ENCODE data around the gene KCNK2.
"Not testable (repeated sequence)": the region's sequence is repeated elsewhere in the genome, so short reads cannot be mapped to it uniquely, and the experiment has no call there.

KCNK2 gene

DNA sequence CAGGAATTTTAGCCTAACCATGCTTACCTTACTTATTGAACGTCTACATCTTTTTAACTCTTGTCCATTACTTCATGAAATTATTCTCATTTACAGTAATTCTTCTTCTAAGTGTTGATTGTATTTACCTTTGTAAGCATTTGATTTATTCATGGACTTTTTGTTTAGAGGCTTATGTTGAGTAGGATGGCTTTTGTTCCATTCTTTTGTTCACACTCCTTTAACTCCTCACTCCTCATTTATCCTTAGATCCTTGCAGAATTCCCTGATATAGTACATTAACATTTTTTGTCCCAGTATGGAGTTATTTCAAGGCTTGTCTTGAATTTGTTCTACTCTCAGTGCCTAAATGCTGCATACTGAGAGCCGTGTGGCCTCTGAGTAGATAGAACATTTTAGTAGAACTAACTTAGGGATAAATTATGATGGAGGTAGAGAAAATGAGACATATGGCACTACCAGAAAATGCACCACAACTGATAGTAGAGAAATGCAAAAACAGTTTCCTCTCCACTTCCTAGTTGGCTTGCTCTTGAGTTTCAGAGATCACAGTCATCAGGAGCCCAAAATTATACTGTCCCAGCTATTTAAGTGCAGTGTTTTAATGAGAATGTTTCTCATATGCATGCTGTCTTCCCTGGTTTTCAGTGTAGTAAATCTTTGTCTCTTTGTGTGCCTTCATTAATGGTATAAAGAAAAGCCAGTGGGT lies 69.5 kb downstream of the KCNK2 start:
- Histone ChIP-seq H3K9ac (ENCODE audit: low read depth, low read length) (no peak overlapping the region), H3K9me3 (ENCODE audit: control insufficient read depth, insufficient read depth, low read length) (no peaks in the 10 kb centered on the region), H3K4me1 (ENCODE audit: insufficient read depth, low read length) (no peaks in the 10 kb centered on the region), H3K36me3 (ENCODE audit: insufficient read depth, low read length) (no peaks in the 10 kb centered on the region)

DNA sequence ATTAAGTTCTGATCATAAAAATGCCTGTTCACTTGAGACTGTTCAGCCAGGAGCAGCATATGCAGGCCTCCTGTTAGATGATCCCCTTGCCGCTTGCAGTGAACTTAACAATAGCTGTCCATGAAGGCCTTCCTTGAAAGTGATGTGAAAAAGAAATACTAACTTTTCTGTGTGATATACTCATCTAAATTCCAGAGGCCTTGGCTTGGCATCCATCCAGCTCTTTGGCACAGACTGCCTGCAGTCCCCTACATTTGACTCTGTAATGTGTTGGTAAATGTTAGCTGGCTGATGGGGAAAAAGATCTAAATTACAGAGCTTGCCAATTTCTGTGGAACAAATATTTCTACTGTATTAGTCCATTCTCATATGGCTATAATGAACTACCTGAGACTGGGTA lies 73.7 kb downstream of the KCNK2 start:
- Histone ChIP-seq H3K4me1 (ENCODE audit: insufficient read depth, low read length) (no peaks in the 10 kb centered on the region), H3K9me3 (ENCODE audit: control insufficient read depth, insufficient read depth, low read length) (no peaks in the 10 kb centered on the region), H3K9ac (ENCODE audit: low read depth, low read length) (no peak overlapping the region), H3K36me3 (ENCODE audit: insufficient read depth, low read length) (no peaks in the 10 kb centered on the region)

DNA sequence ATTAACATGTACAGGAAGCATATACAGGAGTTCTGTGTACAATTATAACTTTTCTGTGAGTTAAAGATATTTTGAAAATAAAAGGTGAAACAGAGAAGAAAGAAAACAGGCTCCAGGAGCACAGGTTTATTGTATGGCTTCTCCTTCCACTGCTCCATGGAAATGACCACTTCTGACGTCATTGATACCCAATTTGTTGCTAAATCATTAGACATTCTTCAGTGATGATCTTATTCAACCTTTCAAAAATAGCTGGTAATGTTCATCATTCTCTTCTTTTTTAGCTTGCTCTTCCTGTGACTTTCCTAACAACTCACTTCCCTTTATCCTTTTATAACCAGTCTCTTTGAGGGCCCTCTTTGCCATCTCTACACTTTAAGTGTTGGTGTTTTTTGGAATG lies 77.8 kb downstream of the KCNK2 start:
- H3K36me3 ChIP-seq (ENCODE audit: insufficient read depth, low read length), result no peaks in the 10 kb centered on the region
- no peak overlapping the region for H3K9ac ChIP-seq (ENCODE audit: low read depth, low read length)
- no peaks in the 10 kb centered on the region for H3K4me1 ChIP-seq (ENCODE audit: insufficient read depth, low read length)
- H3K9me3 ChIP-seq (ENCODE audit: control insufficient read depth, insufficient read depth, low read length), result no peaks in the 10 kb centered on the region

DNA sequence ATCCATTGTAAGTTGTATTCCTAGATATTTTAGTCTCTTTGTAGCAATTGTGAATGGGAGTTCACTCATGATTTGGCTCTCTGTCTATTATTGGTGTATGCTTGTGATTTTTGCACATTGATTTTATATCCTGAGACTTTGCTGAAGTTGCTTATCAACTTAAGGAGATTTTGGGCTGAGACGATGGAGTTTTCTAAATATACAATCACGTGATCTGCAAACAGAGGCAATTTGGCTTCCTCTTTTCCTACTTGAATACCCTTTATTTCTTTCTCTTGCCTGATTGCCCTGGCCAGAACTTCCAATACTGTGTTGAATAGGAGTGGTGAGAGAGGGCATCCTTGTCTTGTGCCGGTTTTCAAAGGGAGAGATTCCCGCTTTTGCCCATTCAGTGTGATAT lies 80.6 kb downstream of the KCNK2 start:
- not testable (repeated sequence) for H3K9ac ChIP-seq (ENCODE audit: low read depth, low read length); H3K4me1 ChIP-seq (ENCODE audit: insufficient read depth, low read length); H3K36me3 ChIP-seq (ENCODE audit: insufficient read depth, low read length); H3K9me3 ChIP-seq (ENCODE audit: control insufficient read depth, insufficient read depth, low read length)

GRCh38 chr1:215166886-215167285 lies 84.3 kb downstream of the KCNK2 start:
- Histone ChIP-seq H3K9me3 (ENCODE audit: control insufficient read depth, insufficient read depth, low read length) (no peaks in the 10 kb centered on the region), H3K36me3 (ENCODE audit: insufficient read depth, low read length) (no peaks in the 10 kb centered on the region), H3K9ac (ENCODE audit: low read depth, low read length) (no peak overlapping the region), H3K4me1 (ENCODE audit: insufficient read depth, low read length) (no peaks in the 10 kb centered on the region)

GRCh38 chr1:215181518-215181917 lies 99.0 kb downstream of the KCNK2 start:
- no peak overlapping the region for H3K9ac ChIP-seq (ENCODE audit: low read depth, low read length)
- no peaks in the 10 kb centered on the region for H3K36me3 ChIP-seq (ENCODE audit: insufficient read depth, low read length)
- H3K9me3 ChIP-seq (ENCODE audit: control insufficient read depth, insufficient read depth, low read length), result peaks cover 6% of the 10 kb centered on the region
- H3K4me1 ChIP-seq (ENCODE audit: insufficient read depth, low read length), result no peaks in the 10 kb centered on the region

DNA sequence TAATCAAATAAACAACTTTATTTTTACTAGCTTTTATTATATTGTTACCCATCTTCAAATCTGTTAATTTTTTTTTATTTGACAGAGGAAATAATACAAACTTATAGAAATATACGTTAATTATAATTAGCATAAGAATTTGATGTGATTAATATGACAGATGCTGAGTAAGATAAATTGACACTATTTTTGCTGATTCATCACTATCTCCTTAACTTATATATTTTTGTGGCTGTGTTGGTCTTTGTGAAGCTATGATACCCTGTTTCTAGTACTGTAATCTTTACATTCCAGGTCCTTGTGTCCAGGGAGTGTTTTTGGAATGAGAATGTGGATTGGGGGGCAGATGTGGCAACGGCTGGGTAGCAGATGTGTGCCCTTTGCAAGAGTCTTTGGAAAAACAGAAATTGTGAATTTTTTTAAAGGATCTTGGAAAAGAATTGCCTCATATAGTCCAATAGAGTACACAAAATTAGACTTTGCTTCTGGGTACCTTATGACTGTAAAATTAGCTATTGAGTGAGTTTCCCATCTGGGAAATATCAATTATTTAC lies 102.6 kb downstream of the KCNK2 start:
- peaks cover 6% of the 10 kb centered on the region for H3K9me3 ChIP-seq (ENCODE audit: control insufficient read depth, insufficient read depth, low read length)
- H3K36me3 ChIP-seq (ENCODE audit: insufficient read depth, low read length), result no peaks in the 10 kb centered on the region
- H3K9ac ChIP-seq (ENCODE audit: low read depth, low read length), result no peak overlapping the region
- no peaks in the 10 kb centered on the region for H3K4me1 ChIP-seq (ENCODE audit: insufficient read depth, low read length)

GRCh38 chr1:215188302-215188950 lies 105.9 kb downstream of the KCNK2 start:
- Histone ChIP-seq H3K9ac (ENCODE audit: low read depth, low read length) (no peak overlapping the region), H3K36me3 (ENCODE audit: insufficient read depth, low read length) (no peaks in the 10 kb centered on the region), H3K9me3 (ENCODE audit: control insufficient read depth, insufficient read depth, low read length) (peaks cover 2% of the 10 kb centered on the region), H3K4me1 (ENCODE audit: insufficient read depth, low read length) (no peaks in the 10 kb centered on the region)

DNA sequence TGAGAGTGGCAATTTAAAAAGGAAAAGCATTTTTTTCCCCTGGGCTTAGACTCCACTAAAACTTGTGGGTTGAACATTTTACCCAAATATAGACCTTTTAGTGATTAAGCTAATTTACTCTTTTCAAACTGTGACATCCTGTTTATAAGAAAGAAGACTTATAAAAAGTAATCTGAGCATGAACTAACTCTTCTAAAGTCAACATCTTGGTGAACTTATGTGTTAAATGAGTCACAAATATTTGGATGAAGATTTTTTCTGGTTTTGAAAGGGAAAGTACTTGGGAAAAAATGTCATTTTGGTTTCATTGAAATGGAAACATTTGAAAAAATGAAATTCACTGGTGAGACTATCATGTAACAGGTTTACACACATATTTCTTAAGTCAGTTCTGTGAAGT lies 109.8 kb downstream of the KCNK2 start:
- Histone ChIP-seq H3K9me3 (ENCODE audit: control insufficient read depth, insufficient read depth, low read length) (no peaks in the 10 kb centered on the region), H3K36me3 (ENCODE audit: insufficient read depth, low read length) (no peaks in the 10 kb centered on the region), H3K4me1 (ENCODE audit: insufficient read depth, low read length) (no peaks in the 10 kb centered on the region), H3K9ac (ENCODE audit: low read depth, low read length) (no peak overlapping the region)

- no peaks in the 10 kb centered on the region for H3K9me3 ChIP-seq (ENCODE audit: control insufficient read depth, insufficient read depth, low read length)
- no peaks in the 10 kb centered on the region for H3K36me3 ChIP-seq (ENCODE audit: insufficient read depth, low read length)
- no peak overlapping the region for H3K9ac ChIP-seq (ENCODE audit: low read depth, low read length)
- H3K4me1 ChIP-seq (ENCODE audit: insufficient read depth, low read length), result peaks cover 15% of the 10 kb centered on the region
These were observed 115.5 kb downstream of the KCNK2 start for GRCh38 chr1:215198021-215198420.

- Histone ChIP-seq H3K36me3 (ENCODE audit: insufficient read depth, low read length) (no peaks in the 10 kb centered on the region), H3K9ac (ENCODE audit: low read depth, low read length) (no peak overlapping the region), H3K9me3 (ENCODE audit: control insufficient read depth, insufficient read depth, low read length) (no peaks in the 10 kb centered on the region), H3K4me1 (ENCODE audit: insufficient read depth, low read length) (peaks cover 15% of the 10 kb centered on the region)
These were observed 117.6 kb downstream of the KCNK2 start for GRCh38 chr1:215200121-215200520.

DNA sequence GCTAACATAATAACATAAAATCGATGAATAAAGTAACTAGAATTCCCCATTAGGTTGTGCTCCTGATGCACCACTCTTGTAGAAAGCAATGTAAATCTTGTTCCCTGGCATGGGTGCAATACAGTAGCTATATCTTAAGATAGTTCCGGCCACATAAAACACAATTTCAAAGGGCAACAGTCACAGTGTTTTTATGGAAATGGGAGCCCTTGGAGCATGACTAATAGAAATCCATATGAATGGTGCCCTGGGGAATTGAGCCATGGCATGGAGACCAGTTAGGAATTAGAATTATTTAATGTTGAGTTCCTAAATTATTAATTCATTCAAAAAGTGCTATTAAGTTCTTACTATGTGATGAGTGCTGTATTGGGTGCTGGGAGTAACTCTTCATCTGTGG lies 118.7 kb downstream of the KCNK2 start:
- H3K4me1 ChIP-seq (ENCODE audit: insufficient read depth, low read length), result peaks cover 15% of the 10 kb centered on the region

GRCh38 chr1:215202868-215203267 lies 120.3 kb downstream of the KCNK2 start:
- peaks cover 15% of the 10 kb centered on the region for H3K4me1 ChIP-seq (ENCODE audit: insufficient read depth, low read length)
- H3K9ac ChIP-seq (ENCODE audit: low read depth, low read length), result no peak overlapping the region
- no peaks in the 10 kb centered on the region for H3K9me3 ChIP-seq (ENCODE audit: control insufficient read depth, insufficient read depth, low read length)
- H3K36me3 ChIP-seq (ENCODE audit: insufficient read depth, low read length), result no peaks in the 10 kb centered on the region

More for the DNA sequence above, 118.7 kb downstream of the KCNK2 start:
- Histone ChIP-seq H3K9me3 (ENCODE audit: control insufficient read depth, insufficient read depth, low read length) (no peaks in the 10 kb centered on the region), H3K9ac (ENCODE audit: low read depth, low read length) (no peak overlapping the region), H3K36me3 (ENCODE audit: insufficient read depth, low read length) (no peaks in the 10 kb centered on the region)

DNA sequence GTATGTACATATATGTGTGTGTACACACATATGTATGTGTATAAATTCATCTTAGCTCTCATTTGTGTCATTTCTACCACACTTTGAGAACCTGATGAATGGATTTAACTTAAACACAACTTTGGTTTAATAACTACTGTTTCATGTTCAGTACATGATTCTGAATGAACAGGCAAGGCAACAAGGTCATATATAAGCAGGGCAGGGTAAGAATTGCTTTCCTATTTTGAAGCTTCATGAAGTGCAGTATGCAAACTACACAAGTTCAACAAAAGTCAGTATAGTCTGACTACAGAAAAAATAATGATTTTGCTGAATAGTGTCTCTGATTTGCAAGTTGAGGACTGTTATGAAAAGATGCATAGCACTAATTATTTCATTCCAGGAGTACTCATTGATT lies 127.6 kb downstream of the KCNK2 start:
- H3K9ac ChIP-seq (ENCODE audit: low read depth, low read length), result no peak overlapping the region
- H3K9me3 ChIP-seq (ENCODE audit: control insufficient read depth, insufficient read depth, low read length), result no peaks in the 10 kb centered on the region
- peaks cover 3% of the 10 kb centered on the region; the same call in 1 of the 2 replicates for H3K4me1 ChIP-seq (ENCODE audit: insufficient read depth, low read length)
- no peaks in the 10 kb centered on the region for H3K36me3 ChIP-seq (ENCODE audit: insufficient read depth, low read length)

GRCh38 chr1:215215846-215216245 lies 133.3 kb downstream of the KCNK2 start:
- no peaks in the 10 kb centered on the region for H3K36me3 ChIP-seq (ENCODE audit: insufficient read depth, low read length)
- H3K4me1 ChIP-seq (ENCODE audit: insufficient read depth, low read length), result peaks cover 8% of the 10 kb centered on the region; the same call in 1 of the 2 replicates
- no peak overlapping the region for H3K9ac ChIP-seq (ENCODE audit: low read depth, low read length)
- no peaks in the 10 kb centered on the region for H3K9me3 ChIP-seq (ENCODE audit: control insufficient read depth, insufficient read depth, low read length)

Measured in ES-I3 (cell line).